ENCODE data around the gene MYLK. TPM values are rescaled to one million over a fixed set of nuclear protein-coding genes. Genes with fewer than 3 reads are reported as not detected.

MYLK gene
- total and polyA plus RNA-seq, 2 experiments from 2014 or later = 13.1 to 27.1 TPM

GRCh38 chr3:123859177-123859576 is 25.0 kb downstream of the MYLK start:
- H3K4me2 ChIP-seq = no peak overlapping the region
- DNase-seq (ENCODE audit: low spot score) = no peak
- H4K20me1 ChIP-seq (ENCODE audit: insufficient read depth, poor library complexity, severe bottlenecking) = no peaks in the 10 kb centered on the region

DNA sequence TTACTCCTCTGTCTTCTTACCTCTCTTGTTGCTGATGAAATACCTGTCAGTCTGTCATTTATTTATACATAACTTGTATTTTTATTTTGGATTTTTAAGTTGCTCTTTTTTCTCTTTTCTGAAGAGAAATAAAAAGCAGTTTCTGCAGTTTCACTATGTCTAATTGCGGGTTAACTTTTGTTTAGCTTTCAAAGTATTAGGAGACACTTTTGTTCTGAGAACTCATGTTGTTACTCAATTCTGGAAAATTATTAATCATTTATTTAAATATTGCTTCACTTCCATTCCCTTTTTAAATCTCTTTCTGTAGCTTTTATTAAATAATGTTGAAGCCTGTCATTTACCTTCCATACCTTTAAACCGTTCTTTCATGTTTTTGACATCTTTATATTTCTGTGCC is 29.2 kb downstream of the MYLK start:
- Histone ChIP-seq H3K4me2 (no peak overlapping the region), H3K36me3 (replicated peaks; ENCODE audit: insufficient read depth, low read depth) (no peaks in the 10 kb centered on the region), H3K9me3 (ENCODE audit: low read depth) (no peaks in the 10 kb centered on the region), H3K4me3 (no peak overlapping the region), H3K79me2 (no peaks in the 10 kb centered on the region), H3K4me1 (ENCODE audit: insufficient read depth) (no peaks in the 10 kb centered on the region), H2AFZ (no peak overlapping the region), H4K20me1 (ENCODE audit: insufficient read depth, poor library complexity, severe bottlenecking) (no peaks in the 10 kb centered on the region), H3K9me2 (replicated peaks; ENCODE audit: insufficient read depth) (no peaks in the 10 kb centered on the region), H3K27me3 (no peaks in the 10 kb centered on the region), H3K27ac (no peak overlapping the region)
- TF ChIP-seq EZH2phosphoT487 (IDR thresholded peaks at IDR 0.05; ENCODE audit: low read depth, severe bottlenecking, unreplicated experiment) (no peak), EZH2 (IDR thresholded peaks at IDR 0.05; ENCODE audit: borderline replicate concordance) (no peak), CTCF (IDR thresholded peaks at IDR 0.05; ENCODE audit: poor library complexity) (no peak)
- no peak for DNase-seq (ENCODE audit: low spot score)
- WGBS (ENCODE audit: low lambda C conversion rate, missing lambda C conversion rate) = 95% methylated on average over 2 of the region's 2 CpGs

More at GRCh38 chr3:123859177-123859576, 25.0 kb downstream of the MYLK start:
- H3K27me3 ChIP-seq = no peaks in the 10 kb centered on the region
- no peak overlapping the region for H2AFZ ChIP-seq
- no peak overlapping the region for H3K4me3 ChIP-seq
- TF ChIP-seq EZH2phosphoT487 (IDR thresholded peaks at IDR 0.05; ENCODE audit: low read depth, severe bottlenecking, unreplicated experiment) = no peak
- no peak for TF ChIP-seq CTCF (IDR thresholded peaks at IDR 0.05; ENCODE audit: poor library complexity)
- TF ChIP-seq EZH2 (IDR thresholded peaks at IDR 0.05; ENCODE audit: borderline replicate concordance) = no peak
- no peaks in the 10 kb centered on the region for H3K36me3 ChIP-seq (replicated peaks; ENCODE audit: insufficient read depth, low read depth)
- H3K4me1 ChIP-seq (ENCODE audit: insufficient read depth) = no peaks in the 10 kb centered on the region
- H3K9me3 ChIP-seq (ENCODE audit: low read depth) = no peaks in the 10 kb centered on the region
- WGBS (ENCODE audit: low lambda C conversion rate, missing lambda C conversion rate) = 67% methylated on average over 1 of the region's 1 CpG
- no peaks in the 10 kb centered on the region for H3K9me2 ChIP-seq (replicated peaks; ENCODE audit: insufficient read depth)
- H3K27ac ChIP-seq = no peak overlapping the region
- H3K79me2 ChIP-seq = no peaks in the 10 kb centered on the region

DNA sequence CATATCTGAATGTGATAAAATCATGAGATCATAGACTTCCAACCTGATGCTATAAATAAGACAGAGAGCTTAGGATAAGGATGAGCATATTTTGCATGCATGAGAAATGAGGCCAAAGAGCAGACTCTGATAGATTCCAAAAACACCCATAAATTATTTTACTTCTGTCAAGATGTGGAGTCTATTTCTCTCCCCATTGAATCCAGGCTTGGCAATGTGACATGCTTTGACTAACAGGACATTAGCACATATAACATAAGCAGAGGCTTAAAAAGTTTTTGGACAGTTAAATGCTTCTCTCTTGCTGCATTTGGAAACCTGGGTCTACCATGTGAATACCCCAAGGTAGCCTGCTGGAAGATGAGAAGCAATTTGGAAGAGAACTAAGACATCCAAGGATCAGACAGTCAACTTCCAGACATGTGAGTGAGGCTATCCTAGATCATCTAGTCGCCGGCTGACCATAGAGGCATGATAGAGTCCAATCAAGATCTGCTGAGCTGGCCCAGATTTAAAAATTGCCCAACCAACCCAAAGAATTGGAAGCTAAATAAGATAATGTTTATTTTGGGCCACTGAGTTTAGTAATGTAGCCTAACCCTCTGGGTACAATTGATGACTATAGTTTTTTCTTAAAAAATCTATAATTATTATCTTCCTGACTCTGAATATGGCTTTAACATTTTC is 30.3 kb downstream of the MYLK start:
- Histone ChIP-seq H3K9me2 (replicated peaks; ENCODE audit: insufficient read depth) (no peaks in the 10 kb centered on the region), H3K36me3 (replicated peaks; ENCODE audit: insufficient read depth, low read depth) (no peaks in the 10 kb centered on the region), H3K79me2 (no peaks in the 10 kb centered on the region), H3K4me2 (no peak overlapping the region), H3K27me3 (no peaks in the 10 kb centered on the region), H4K20me1 (ENCODE audit: insufficient read depth, poor library complexity, severe bottlenecking) (no peaks in the 10 kb centered on the region), H2AFZ (no peak overlapping the region), H3K9me3 (ENCODE audit: low read depth) (no peaks in the 10 kb centered on the region), H3K4me1 (ENCODE audit: insufficient read depth) (no peaks in the 10 kb centered on the region), H3K4me3 (no peak overlapping the region), H3K27ac (no peak overlapping the region)
- DNase-seq (ENCODE audit: low spot score) = no peak
- TF ChIP-seq EZH2 (IDR thresholded peaks at IDR 0.05; ENCODE audit: borderline replicate concordance) = no peak
- TF ChIP-seq CTCF (IDR thresholded peaks at IDR 0.05; ENCODE audit: poor library complexity) = no peak
- TF ChIP-seq EZH2phosphoT487 (IDR thresholded peaks at IDR 0.05; ENCODE audit: low read depth, severe bottlenecking, unreplicated experiment) = no peak
- WGBS (ENCODE audit: low lambda C conversion rate, missing lambda C conversion rate) = 97% methylated on average over 2 of the region's 2 CpGs
